ENCODE results near the gene PTGIS. TPM values are rescaled to one million over a fixed set of nuclear protein-coding genes. Genes with fewer than 3 reads are reported as not detected.
A peak's percentile ranks its signal among the peaks of the same experiment; 100 is the strongest.

Gene PTGIS
- total RNA-seq, 6 experiments from 2014 or later, result 9.0 to 30.5 (median 13.7) TPM

DNA sequence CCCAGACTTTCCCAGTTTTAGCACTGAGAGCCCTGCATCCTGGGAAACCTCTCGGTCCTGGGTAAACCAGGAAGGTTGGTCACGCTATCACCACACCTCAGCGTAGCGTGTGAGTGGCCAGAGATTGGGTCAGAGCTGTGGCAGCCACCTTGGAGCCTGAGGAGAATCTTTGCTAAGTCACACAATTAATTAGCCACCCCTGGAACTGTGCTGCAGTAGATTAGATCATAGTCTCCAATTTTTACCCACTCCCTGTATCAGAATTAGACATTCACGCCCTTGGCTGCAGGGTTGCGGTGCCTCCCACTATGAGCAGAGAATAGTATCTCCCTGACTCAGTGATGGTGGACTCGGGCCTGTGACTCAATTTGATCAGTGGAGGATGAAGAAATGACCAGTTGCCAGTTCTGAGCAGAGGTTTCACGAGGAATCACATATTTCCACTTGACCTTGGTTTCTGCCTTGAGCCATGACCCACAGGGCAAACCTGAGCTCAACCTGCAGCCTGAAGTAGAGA, 6.0 kb upstream of the PTGIS start:
- Histone ChIP-seq H3K27me3 (no peaks in the 10 kb centered on the region), H3K36me3 (no peaks in the 10 kb centered on the region), H3K4me1 (no peaks in the 10 kb centered on the region), H3K4me3 (no peak overlapping the region), H3K9me3 (no peaks in the 10 kb centered on the region), H3K27ac (no peak overlapping the region)
- intact Hi-C loops (cut with DNase I), result no loop called here
- 71% methylated on average over 2 of the region's 8 CpGs for WGBS (ENCODE audit: insufficient coverage, low coverage, low lambda C conversion rate, missing lambda C conversion rate)
- DNase-seq (peak in 1 of 3 donors; percentile 21), ATAC-seq (no peak)
- TF ChIP-seq CTCF (IDR thresholded peaks at IDR 0.05), result no peak
- TF ChIP-seq POLR2A (IDR thresholded peaks at IDR 0.05), result no peak

- Histone ChIP-seq H3K27me3 (no peaks in the 10 kb centered on the region), H3K27ac (no peak overlapping the region), H3K4me3 (no peak overlapping the region), H3K36me3 (no peaks in the 10 kb centered on the region), H3K4me1 (peaks cover 0 to 1% (median 0%) of the 10 kb centered on the region in 4 donors), H3K9me3 (no peaks in the 10 kb centered on the region)
- ATAC-seq (no peak), DNase-seq (peak in 1 of 3 donors; percentile 23)
- intact Hi-C loops (cut with DNase I), result no loop called here
- no peak for TF ChIP-seq POLR2A (IDR thresholded peaks at IDR 0.05)
- TF ChIP-seq CTCF (IDR thresholded peaks at IDR 0.05), result no peak
- 57% methylated on average over 6 of the region's 6 CpGs for WGBS (ENCODE audit: insufficient coverage, low coverage, low lambda C conversion rate, missing lambda C conversion rate)
Measured at GRCh38 chr20:49572857-49573256, 4.9 kb upstream of the PTGIS start.

DNA sequence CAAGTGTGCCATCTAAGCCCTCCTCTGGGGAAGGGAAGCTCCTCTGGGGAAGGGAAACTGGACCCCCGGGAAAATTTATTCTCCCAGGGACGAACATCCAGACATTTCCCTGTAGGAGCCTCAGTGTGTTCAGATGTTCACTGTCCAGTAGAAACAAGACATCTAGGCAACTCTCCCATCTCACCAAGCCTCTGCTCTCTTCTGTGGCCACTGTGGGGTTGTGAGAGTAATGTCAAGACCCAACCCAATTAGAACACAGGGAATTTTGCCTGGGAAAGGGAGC, 3.6 kb upstream of the PTGIS start:
- H3K36me3 ChIP-seq, result no peaks in the 10 kb centered on the region
- intact Hi-C loops (cut with DNase I), result no loop called here
- peak in 1 of 3 donors; percentile 5 for DNase-seq
- H3K4me3 ChIP-seq, result no peak overlapping the region
- TF ChIP-seq CTCF (IDR thresholded peaks at IDR 0.05) (no peak), POLR2A (IDR thresholded peaks at IDR 0.05) (no peak)
- H3K9me3 ChIP-seq, result no peaks in the 10 kb centered on the region
- H3K4me1 ChIP-seq, result peaks cover 0 to 6% (median 0%) of the 10 kb centered on the region in 4 donors
- no peak for ATAC-seq
- H3K27ac ChIP-seq, result no peak overlapping the region
- no peaks in the 10 kb centered on the region for H3K27me3 ChIP-seq
- WGBS (ENCODE audit: insufficient coverage, low coverage, low lambda C conversion rate, missing lambda C conversion rate), result no CpG with 5 or more reads among the region's 2 CpGs

DNA sequence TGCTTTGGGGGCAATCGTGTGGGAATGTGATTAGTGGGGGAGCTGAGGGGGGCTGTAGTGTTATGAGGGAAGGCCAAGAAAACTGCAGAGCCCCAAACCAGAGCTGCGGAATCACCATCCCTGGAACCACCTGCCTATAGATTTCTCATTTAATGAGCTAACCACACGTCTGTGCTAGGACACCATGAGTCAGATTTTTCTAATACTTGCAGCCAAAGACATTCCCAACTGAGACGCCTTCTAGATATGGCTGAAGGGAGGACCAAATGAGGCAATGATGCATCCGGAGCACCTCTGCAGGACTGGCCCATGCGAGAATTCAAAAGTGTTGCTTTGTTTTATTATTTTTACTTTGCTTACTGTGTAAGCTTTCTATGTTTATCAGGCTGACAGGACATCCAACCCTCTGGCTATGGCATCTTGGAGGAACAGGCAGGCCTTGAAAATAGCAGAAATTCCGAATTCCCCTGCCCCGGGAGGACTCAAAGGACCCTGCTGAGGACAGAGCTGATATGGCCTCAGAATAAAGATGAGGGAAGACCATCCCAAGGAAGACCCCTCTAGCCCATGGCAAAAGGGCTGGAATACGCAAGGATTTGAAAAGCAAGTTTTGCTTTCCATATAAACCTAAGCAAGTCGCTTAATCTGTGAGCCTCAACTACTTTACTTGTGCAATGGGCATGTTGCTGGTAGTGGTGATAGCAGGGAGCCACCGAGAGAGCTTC, 3.1 kb upstream of the PTGIS start:
- intact Hi-C loops (cut with DNase I), result no loop called here
- H3K27ac ChIP-seq, result no peak overlapping the region
- ATAC-seq, result no peak

More for the DNA sequence above, 3.1 kb upstream of the PTGIS start:
- no peaks in the 10 kb centered on the region for H3K27me3 ChIP-seq
- no peaks in the 10 kb centered on the region for H3K36me3 ChIP-seq
- TF ChIP-seq POLR2A (IDR thresholded peaks at IDR 0.05) (no peak), CTCF (IDR thresholded peaks at IDR 0.05) (no peak)
- H3K4me3 ChIP-seq, result no peak overlapping the region
- H3K9me3 ChIP-seq, result no peaks in the 10 kb centered on the region
- peaks cover 0 to 6% (median 0%) of the 10 kb centered on the region in 4 donors for H3K4me1 ChIP-seq
- peak in 1 of 3 donors; percentile 8 for DNase-seq
- 85% methylated on average over 7 of the region's 11 CpGs for WGBS (ENCODE audit: insufficient coverage, low coverage, low lambda C conversion rate, missing lambda C conversion rate)

Data from right lobe of liver (tissue), 6 donors.